HG02759 (cell line): ENCODE results near the gene FOLH1.
"Not testable (repeated sequence)": the region's sequence is repeated elsewhere in the genome, so short reads cannot be mapped to it uniquely, and the experiment has no call there.

Experiments
- ATAC-seq: cut with Tn5 transposase; IDR thresholded peaks from one replicate; pipeline ENCODE4 v1.9.1; 2021; ENCODE audit warnings: mild to moderate bottlenecking, moderate library complexity; ENCODE audit not compliant: unreplicated experiment

FOLH1 gene

GRCh38 chr11:49208006-49208721, at the start of gene FOLH1:
TSS of gene FOLH1 (minus strand) at chr11:49208602. CDS start at chr11:49208409, 193 bp downstream.
- ATAC-seq, result no peak

- ATAC-seq, result not testable (repeated sequence)
Observed at GRCh38 chr11:49255148-49255547, 46.7 kb upstream of the FOLH1 start.

- ATAC-seq, result not testable (repeated sequence)
Observed at GRCh38 chr11:49251212-49251611, 42.8 kb upstream of the FOLH1 start.

GRCh38 chr11:49250398-49251115, 42.2 kb upstream of the FOLH1 start:
- ATAC-seq, result not testable (repeated sequence)

- ATAC-seq, result not testable (repeated sequence)
Observed at GRCh38 chr11:49249363-49249762, 41.0 kb upstream of the FOLH1 start.

GRCh38 chr11:49233685-49234084, 25.3 kb upstream of the FOLH1 start:
- not testable (repeated sequence) for ATAC-seq

GRCh38 chr11:49233019-49233418, 24.6 kb upstream of the FOLH1 start:
- not testable (repeated sequence) for ATAC-seq

- not testable (repeated sequence) for ATAC-seq
Observed at GRCh38 chr11:49231725-49232124, 23.3 kb upstream of the FOLH1 start.

GRCh38 chr11:49230534-49230933, 22.1 kb upstream of the FOLH1 start:
- not testable (repeated sequence) for ATAC-seq

GRCh38 chr11:49230001-49230400, 21.6 kb upstream of the FOLH1 start:
- ATAC-seq, result not testable (repeated sequence)

- ATAC-seq, result not testable (repeated sequence)
Observed at GRCh38 chr11:49229136-49229535, 20.7 kb upstream of the FOLH1 start.

- not testable (repeated sequence) for ATAC-seq
Observed at GRCh38 chr11:49225255-49225785, 16.9 kb upstream of the FOLH1 start.

- ATAC-seq, result no peak
Observed at GRCh38 chr11:49221112-49221511, 12.7 kb upstream of the FOLH1 start.

- ATAC-seq, result no peak
Observed at GRCh38 chr11:49213026-49213560, 4.7 kb upstream of the FOLH1 start.

- not testable (repeated sequence) for ATAC-seq
Observed at GRCh38 chr11:49206999-49207398, 1.4 kb downstream of the FOLH1 start.

GRCh38 chr11:49202287-49202976, 6.0 kb downstream of the FOLH1 start:
- ATAC-seq, result no peak

- ATAC-seq, result not testable (repeated sequence)
Observed at GRCh38 chr11:49196775-49197174, 11.6 kb downstream of the FOLH1 start.

GRCh38 chr11:49196002-49196401, 12.4 kb downstream of the FOLH1 start:
- not testable (repeated sequence) for ATAC-seq

GRCh38 chr11:49190287-49190686, 18.1 kb downstream of the FOLH1 start:
- ATAC-seq, result not testable (repeated sequence)

- ATAC-seq, result not testable (repeated sequence)
Observed at GRCh38 chr11:49186225-49186624, 22.2 kb downstream of the FOLH1 start.

- ATAC-seq, result not testable (repeated sequence)
Observed at GRCh38 chr11:49185597-49185996, 22.8 kb downstream of the FOLH1 start.
